Measurements from ENCODE around the gene PSMB7. TPM values are rescaled to one million over a fixed set of nuclear protein-coding genes. Genes with fewer than 3 reads are reported as not detected.

Gene PSMB7
- total and polyA plus RNA-seq, 2 of the 13 experiments (the other 11 are each of a cell fraction or from before 2014, with no cell fraction given) = 259 to 291 TPM

- TF ChIP-seq HDAC2 (CRISPR knock-in tag; IDR thresholded peaks at IDR 0.05) (0 out of 2 replicates have a peak, but pooled peaks have one; percentile 17), ATF1 (CRISPR knock-in tag; IDR thresholded peaks at IDR 0.05) (no peak), ZFP62 (CRISPR knock-in tag; IDR thresholded peaks at IDR 0.05) (no peak), NR2F6 (IDR thresholded peaks at IDR 0.05) (peak; percentile 22; the same call in 1 of the 2 replicates), NR2F6 (CRISPR knock-in tag; IDR thresholded peaks at IDR 0.05) (no peak), SNAI1 (CRISPR knock-in tag; IDR thresholded peaks at IDR 0.05; ENCODE audit: borderline replicate concordance) (no peak), ZNF292 (CRISPR knock-in tag; IDR thresholded peaks at IDR 0.05; ENCODE audit: borderline replicate concordance, low read depth) (no peak), ZNF644 (CRISPR knock-in tag; IDR thresholded peaks at IDR 0.05; ENCODE audit: low read depth) (0 out of 2 replicates have a peak, but pooled peaks have one; percentile 26), LRRFIP1 (CRISPR knock-in tag; conservative IDR thresholded peaks at IDR 0.05) (no peak), FOXP4 (CRISPR knock-in tag; IDR thresholded peaks at IDR 0.05) (no peak), ZNF569 (CRISPR knock-in tag; IDR thresholded peaks at IDR 0.05; ENCODE audit: borderline replicate concordance) (no peak), SOX6 (IDR thresholded peaks at IDR 0.05) (no peak), SOX6 (CRISPR knock-in tag; IDR thresholded peaks at IDR 0.05) (no peak; the same call in 1 of the 2 replicates), RBM39 (IDR thresholded peaks at IDR 0.05; ENCODE audit: low read depth, low read length, poor library complexity, severe bottlenecking) (no peak), SOX13 (IDR thresholded peaks at IDR 0.05) (no peak), SOX13 (CRISPR knock-in tag; conservative IDR thresholded peaks at IDR 0.05 in 1 of 2, IDR thresholded peaks at IDR 0.05 in 1 of 2) (peak in 1 of 2 experiments; percentile 71; a peak in 2 of 4 replicates), HHEX (CRISPR knock-in tag; IDR thresholded peaks at IDR 0.05) (no peak), CEBPG (CRISPR knock-in tag; IDR thresholded peaks at IDR 0.05) (peak; percentile 76)
- TF ChIP-seq, protein P1, sequence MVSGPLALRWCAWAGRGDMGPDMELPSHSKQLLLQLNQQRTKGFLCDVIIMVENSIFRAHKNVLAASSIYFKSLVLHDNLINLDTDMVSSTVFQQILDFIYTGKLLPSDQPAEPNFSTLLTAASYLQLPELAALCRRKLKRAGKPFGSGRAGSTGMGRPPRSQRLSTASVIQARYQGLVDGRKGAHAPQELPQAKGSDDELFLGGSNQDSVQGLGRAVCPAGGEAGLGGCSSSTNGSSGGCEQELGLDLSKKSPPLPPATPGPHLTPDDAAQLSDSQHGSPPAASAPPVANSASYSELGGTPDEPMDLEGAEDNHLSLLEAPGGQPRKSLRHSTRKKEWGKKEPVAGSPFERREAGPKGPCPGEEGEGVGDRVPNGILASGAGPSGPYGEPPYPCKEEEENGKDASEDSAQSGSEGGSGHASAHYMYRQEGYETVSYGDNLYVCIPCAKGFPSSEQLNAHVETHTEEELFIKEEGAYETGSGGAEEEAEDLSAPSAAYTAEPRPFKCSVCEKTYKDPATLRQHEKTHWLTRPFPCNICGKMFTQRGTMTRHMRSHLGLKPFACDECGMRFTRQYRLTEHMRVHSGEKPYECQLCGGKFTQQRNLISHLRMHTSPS (CRISPR knock-in tag; IDR thresholded peaks at IDR 0.05; ENCODE audit: low read depth) = no peak
Measured at GRCh38 chr9:124370896-124371582, 44.2 kb downstream of the PSMB7 start (continued).
